ENCODE data around the gene GM2A. TPM values are rescaled to one million over a fixed set of nuclear protein-coding genes. Genes with fewer than 3 reads are reported as not detected.
A peak's percentile ranks its signal among the peaks of the same experiment; 100 is the strongest.

GM2A gene
- total and polyA plus RNA-seq, 2 donors (not counting 1 experiment from before 2014, with no cell fraction given) = 29.8 to 82.7 TPM

DNA sequence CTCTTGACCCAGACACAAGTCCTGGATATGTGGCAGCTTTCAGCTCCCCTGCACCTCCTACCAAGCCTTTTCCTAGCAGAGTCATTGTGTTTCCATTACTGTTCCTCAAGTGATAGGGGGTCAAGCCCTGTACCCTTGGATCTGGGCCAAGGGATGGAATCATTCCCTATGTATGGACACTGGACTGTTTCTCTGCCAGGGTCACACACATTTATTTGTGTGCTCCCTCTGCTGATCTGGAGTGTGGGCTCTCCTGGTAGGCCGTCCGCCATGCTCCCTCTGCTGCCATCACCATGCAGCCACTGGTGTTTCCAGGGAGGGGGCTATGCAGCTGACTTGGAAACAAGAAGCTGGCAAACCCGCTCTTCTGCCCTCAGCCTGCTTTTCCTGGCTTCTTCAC lies 9.5 kb downstream of the GM2A start:
- H3K79me2 ChIP-seq (ENCODE audit: control insufficient read depth, insufficient read depth, low read length) = peaks cover 80% of the 10 kb centered on the region
- H3K4me3 Mint-ChIP-seq = no peak overlapping the region
- H3K27ac Mint-ChIP-seq = peak overlapping the region; percentile 44
- TF ChIP-seq, protein P1, sequence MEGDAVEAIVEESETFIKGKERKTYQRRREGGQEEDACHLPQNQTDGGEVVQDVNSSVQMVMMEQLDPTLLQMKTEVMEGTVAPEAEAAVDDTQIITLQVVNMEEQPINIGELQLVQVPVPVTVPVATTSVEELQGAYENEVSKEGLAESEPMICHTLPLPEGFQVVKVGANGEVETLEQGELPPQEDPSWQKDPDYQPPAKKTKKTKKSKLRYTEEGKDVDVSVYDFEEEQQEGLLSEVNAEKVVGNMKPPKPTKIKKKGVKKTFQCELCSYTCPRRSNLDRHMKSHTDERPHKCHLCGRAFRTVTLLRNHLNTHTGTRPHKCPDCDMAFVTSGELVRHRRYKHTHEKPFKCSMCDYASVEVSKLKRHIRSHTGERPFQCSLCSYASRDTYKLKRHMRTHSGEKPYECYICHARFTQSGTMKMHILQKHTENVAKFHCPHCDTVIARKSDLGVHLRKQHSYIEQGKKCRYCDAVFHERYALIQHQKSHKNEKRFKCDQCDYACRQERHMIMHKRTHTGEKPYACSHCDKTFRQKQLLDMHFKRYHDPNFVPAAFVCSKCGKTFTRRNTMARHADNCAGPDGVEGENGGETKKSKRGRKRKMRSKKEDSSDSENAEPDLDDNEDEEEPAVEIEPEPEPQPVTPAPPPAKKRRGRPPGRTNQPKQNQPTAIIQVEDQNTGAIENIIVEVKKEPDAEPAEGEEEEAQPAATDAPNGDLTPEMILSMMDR (IDR thresholded peaks at IDR 0.05) = no peak
- TF ChIP-seq EZH2 (IDR thresholded peaks at IDR 0.05; ENCODE audit: borderline replicate concordance, insufficient read depth, low read depth, low read length, poor library complexity, severe bottlenecking) = no peak
- WGBS (ENCODE audit: insufficient coverage) = 95% methylated on average over 3 of the region's 3 CpGs
- H3K36me3 ChIP-seq (replicated peaks in 1 of 2; ENCODE audit: control extremely low read depth in 1 of 2, control insufficient read depth in 1 of 2, extremely low read depth in 1 of 2, insufficient read depth in 2 of 2, low read length in 1 of 2) = peaks cover 4 to 97% of the 10 kb centered on the region in 2 experiments
- DNase-seq (no peak), ATAC-seq (ENCODE audit: low read depth) (no peak)
- ChIA-PET CTCF (interaction anchor here (1.6 kb wide), 1 partner anchor 147 kb away, joined by 4 read pairs; no protein-coding TSS in a partner anchor), POLR2A (no interaction called here)
- peaks cover 45% of the 10 kb centered on the region for H3K4me1 Mint-ChIP-seq
- intact Hi-C loops (cut with micrococcal nuclease) = no loop called here
- H3K27ac ChIP-seq (ENCODE audit: low read length in 2 of 2) = no peak overlapping the region
- peaks cover 72% of the 10 kb centered on the region for H4K20me1 ChIP-seq (ENCODE audit: control insufficient read depth, insufficient read depth, low read length, poor library complexity, severe bottlenecking)
- H2AFZ ChIP-seq (ENCODE audit: insufficient read depth, low read depth, low read length, poor library complexity, severe bottlenecking) = no peak overlapping the region
- H3K9me3 ChIP-seq (ENCODE audit: control extremely low read depth in 1 of 3, control insufficient read depth in 2 of 3, insufficient read depth in 1 of 3, low read length in 2 of 3) = no peaks in the 10 kb centered on the region
- H3K27me3 ChIP-seq (replicated peaks in 1 of 4; ENCODE audit: control extremely low read depth in 1 of 4, control insufficient read depth in 3 of 4, insufficient read depth in 4 of 4, low read length in 3 of 4) = no peaks in the 10 kb centered on the region
- peaks cover 20 to 39% of the 10 kb centered on the region in 2 donors for H3K4me1 ChIP-seq (ENCODE audit: control insufficient read depth in 2 of 2, insufficient read depth in 2 of 2, low read length in 2 of 2)
- H3K27me3 Mint-ChIP-seq = no peaks in the 10 kb centered on the region
- no peak overlapping the region for H3K4me3 ChIP-seq (ENCODE audit: control extremely low read depth in 1 of 5, extremely low read depth in 1 of 5, insufficient read depth in 1 of 5, low read depth in 2 of 5, low read length in 4 of 5)
- no peaks in the 10 kb centered on the region for H3K9me3 Mint-ChIP-seq (ENCODE audit: insufficient read depth)
- H3K9ac ChIP-seq (ENCODE audit: low read length) = no peak overlapping the region
- H3K4me2 ChIP-seq (replicated peaks; ENCODE audit: low read depth, low read length, poor library complexity, severe bottlenecking) = no peak overlapping the region

DNA sequence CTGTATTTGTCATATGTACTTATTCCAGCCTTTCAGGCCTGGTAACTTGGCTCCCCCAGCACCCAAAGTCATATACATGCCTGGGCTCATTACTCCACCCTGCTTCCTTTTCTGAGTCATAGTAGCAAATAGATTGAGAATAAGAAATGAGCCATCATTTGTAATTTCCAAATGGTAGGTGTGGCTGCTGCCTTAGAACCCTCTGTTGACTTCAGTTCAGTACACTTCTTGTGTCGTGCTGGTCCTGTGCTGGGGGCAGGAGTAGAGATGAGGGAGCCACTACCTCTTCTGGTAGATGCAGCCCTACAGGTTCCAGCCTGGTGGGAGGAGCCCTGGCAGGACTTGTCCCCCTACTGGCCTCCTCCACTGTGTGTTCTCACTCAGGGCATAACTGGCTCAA lies 11.1 kb downstream of the GM2A start:
- Histone ChIP-seq H3K9ac (ENCODE audit: low read length) (no peak overlapping the region), H3K9me3 (ENCODE audit: control extremely low read depth in 1 of 3, control insufficient read depth in 2 of 3, insufficient read depth in 1 of 3, low read length in 2 of 3) (no peaks in the 10 kb centered on the region), H4K20me1 (ENCODE audit: control insufficient read depth, insufficient read depth, low read length, poor library complexity, severe bottlenecking) (peaks cover 62% of the 10 kb centered on the region), H3K36me3 (replicated peaks in 1 of 2; ENCODE audit: control extremely low read depth in 1 of 2, control insufficient read depth in 1 of 2, extremely low read depth in 1 of 2, insufficient read depth in 2 of 2, low read length in 1 of 2) (peaks cover 5 to 98% of the 10 kb centered on the region in 2 experiments), H3K27ac (ENCODE audit: low read length in 2 of 2) (peak overlapping the region in 1 of 2 donors; percentile 58), H3K79me2 (ENCODE audit: control insufficient read depth, insufficient read depth, low read length) (peaks cover 64% of the 10 kb centered on the region), H3K27me3 (replicated peaks in 1 of 4; ENCODE audit: control extremely low read depth in 1 of 4, control insufficient read depth in 3 of 4, insufficient read depth in 4 of 4, low read length in 3 of 4) (no peaks in the 10 kb centered on the region), H2AFZ (ENCODE audit: insufficient read depth, low read depth, low read length, poor library complexity, severe bottlenecking) (no peak overlapping the region), H3K4me1 (ENCODE audit: control insufficient read depth in 2 of 2, insufficient read depth in 2 of 2, low read length in 2 of 2) (peaks cover 4 to 23% of the 10 kb centered on the region in 2 donors), H3K4me3 (ENCODE audit: control extremely low read depth in 1 of 5, extremely low read depth in 1 of 5, insufficient read depth in 1 of 5, low read depth in 2 of 5, low read length in 4 of 5) (no peak overlapping the region), H3K4me2 (replicated peaks; ENCODE audit: low read depth, low read length, poor library complexity, severe bottlenecking) (no peak overlapping the region)
- Mint-ChIP-seq H3K4me1 (peaks cover 29% of the 10 kb centered on the region), H3K9me3 (ENCODE audit: insufficient read depth) (no peaks in the 10 kb centered on the region), H3K27me3 (no peaks in the 10 kb centered on the region), H3K27ac (peak overlapping the region; percentile 73), H3K4me3 (no peak overlapping the region)
- DNase-seq (no peak), ATAC-seq (ENCODE audit: low read depth) (no peak)
- CTCF ChIA-PET = interaction anchor here (1.1 to 1.3 kb wide), 2 partner anchors 52 to 99 kb away, joined by 3 read pairs; no protein-coding TSS in a partner anchor
- WGBS (ENCODE audit: insufficient coverage) = 55% methylated on average over 1 of the region's 1 CpG
- TF ChIP-seq EZH2 (IDR thresholded peaks at IDR 0.05; ENCODE audit: borderline replicate concordance, insufficient read depth, low read depth, low read length, poor library complexity, severe bottlenecking) = no peak
- TF ChIP-seq, protein P1 (IDR thresholded peaks at IDR 0.05) = no peak
- intact Hi-C loops (cut with micrococcal nuclease) = no loop called here
- POLR2A ChIA-PET = no interaction called here

Measured in B cell (primary cell).